Activated CD8-positive, alpha-beta memory T cell treated with anti-CD3 and anti-CD28 coated beads for 48 hours (primary cell): ENCODE results near the gene HRH3.

Experiments used
- DNase-seq, 3 experiments: peaks; one replicate each; pipeline ENCODE4 v3.0.0-alpha.2; 2020; ENCODE audit warnings: low read depth in 2 of 3, low spot score in 2 of 3

HRH3 gene

DNA sequence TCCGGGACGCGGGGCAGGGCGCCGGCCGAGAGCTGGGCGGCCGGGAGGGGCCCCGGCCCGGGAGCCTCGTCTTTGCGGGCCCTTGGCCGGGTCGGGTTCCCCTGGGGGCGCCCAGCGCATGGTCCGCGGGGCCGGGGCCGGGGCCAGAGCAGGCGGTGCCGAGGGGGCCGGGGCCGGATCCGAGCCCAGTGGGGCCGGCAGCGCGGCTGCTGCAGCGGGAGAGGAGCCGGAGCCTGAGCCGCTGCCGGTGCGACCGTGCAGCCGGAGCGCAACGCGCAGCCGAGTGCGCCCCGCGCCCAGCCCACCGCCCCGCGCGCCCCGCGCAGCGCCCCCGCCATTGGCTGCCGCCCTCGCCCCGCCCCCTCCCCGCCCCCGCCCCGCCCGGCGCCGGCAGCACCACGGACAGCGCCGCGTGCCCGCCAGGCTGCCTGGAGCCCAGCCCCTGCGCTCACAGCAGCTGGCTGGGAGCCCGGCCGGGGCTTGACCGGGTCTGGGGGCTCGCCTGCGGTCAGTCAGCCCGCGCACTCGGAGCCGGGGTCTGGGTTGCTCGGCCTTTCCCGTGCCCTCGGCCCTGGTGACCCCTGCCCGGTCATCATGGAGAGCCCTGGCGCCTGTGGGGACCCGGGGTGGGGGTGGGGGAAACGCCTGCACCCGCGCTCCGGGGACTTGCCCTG is at the start of gene HRH3:
TSS of gene HRH3 (minus strand) at position 287 of the 674 bp plus-strand sequence. CDS start 308 bp downstream, outside the sequence.
- DNase-seq: peak in 1 of 3 experiments; percentile 18

DNA sequence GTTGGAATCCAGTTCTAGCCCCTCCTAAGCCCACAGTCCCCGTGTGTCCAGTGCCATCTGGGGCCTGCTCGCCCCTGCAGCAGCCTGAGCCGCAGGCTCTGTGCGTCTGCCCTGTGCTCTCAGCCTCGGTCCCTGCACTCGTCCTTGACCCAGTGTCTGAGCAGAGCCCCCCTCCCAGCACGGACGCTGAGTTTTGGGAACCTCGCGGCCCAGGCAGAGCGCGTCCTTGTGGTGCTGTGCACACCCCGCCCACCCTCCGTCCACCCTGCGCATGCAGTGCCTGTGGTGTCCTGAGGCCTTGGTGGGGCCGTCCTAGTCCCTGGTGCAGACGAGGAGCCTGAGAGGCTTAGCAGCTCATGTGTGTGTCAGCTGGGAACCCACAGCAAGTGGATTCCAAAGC is 49.8 kb upstream of the HRH3 start:
- DNase-seq: no peak

DNA sequence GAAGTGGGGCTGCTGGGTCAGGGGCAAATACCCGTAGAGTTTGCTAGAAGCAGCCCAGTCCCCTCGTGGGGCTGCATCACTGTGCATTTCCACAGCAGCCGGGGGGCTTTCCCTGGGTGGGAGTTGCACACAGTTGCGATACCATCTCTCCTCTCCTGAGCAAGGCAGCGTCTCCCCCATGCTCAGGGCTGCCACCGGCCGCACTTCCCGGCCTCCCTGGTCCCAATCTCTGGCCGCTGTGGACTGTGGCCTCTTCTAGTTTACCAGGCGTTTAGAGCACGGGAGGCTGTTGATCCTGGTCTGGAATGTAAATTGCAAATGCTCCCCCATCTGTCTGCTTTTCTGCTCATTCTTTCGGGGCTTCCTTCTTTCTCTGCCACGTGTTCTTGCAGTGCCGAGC is 49.3 kb upstream of the HRH3 start:
- no peak for DNase-seq

DNA sequence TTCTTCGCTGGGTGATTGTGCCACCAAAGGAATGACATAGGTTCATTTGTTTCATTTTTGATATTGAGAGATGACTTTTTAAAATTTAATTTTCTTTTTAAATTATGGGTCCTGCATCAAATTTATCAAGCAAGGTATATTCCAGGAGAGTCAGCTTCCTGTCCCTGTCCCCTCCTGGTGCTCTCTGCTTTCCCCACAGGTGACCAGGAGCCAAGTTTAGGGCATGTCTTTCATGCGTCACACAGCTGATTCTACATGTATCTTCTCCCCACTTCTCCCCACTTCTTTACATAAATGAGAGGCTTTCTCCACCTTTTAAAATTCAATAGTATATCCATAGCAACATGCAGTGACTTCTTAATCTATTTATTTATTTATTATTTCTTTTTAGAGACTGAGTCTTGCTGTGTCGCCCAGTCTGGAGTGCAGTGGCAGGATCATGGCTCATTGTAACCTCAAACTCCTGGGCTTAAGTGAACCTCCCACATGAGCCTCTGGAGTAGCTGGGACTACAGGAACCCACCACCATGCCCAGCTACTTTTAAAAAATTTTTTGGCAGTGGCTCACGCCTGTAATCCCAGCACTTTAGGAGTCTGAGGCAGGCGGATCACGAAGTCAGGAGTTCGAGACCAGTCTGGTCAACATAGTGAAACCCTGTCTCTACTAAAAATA is 48.3 kb upstream of the HRH3 start:
- no peak for DNase-seq

GRCh38 chr20:62267543-62267942 is 47.5 kb upstream of the HRH3 start:
- no peak for DNase-seq

GRCh38 chr20:62266851-62267250 is 46.8 kb upstream of the HRH3 start:
- DNase-seq: no peak

DNA sequence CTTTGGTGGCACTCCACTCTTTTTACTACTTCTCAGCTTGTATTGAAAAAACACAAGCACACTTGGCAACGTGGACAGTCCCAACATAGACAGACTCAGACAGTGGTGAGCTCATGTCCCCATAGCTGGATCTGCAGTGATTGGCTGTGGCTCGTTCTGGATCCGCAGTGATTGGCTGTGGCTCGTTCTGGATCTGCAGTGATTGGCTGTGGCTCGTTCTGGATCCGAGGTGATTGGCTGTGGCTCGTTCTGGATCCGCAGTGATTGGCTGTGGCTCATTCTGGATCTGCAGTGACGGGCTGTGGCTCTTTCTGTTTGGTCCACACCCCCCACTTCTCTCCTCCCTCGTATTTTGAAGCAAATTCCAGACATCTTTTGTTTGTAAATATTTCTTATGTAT is 46.3 kb upstream of the HRH3 start:
- no peak for DNase-seq

GRCh38 chr20:62265365-62265764 is 45.3 kb upstream of the HRH3 start:
- no peak for DNase-seq

DNA sequence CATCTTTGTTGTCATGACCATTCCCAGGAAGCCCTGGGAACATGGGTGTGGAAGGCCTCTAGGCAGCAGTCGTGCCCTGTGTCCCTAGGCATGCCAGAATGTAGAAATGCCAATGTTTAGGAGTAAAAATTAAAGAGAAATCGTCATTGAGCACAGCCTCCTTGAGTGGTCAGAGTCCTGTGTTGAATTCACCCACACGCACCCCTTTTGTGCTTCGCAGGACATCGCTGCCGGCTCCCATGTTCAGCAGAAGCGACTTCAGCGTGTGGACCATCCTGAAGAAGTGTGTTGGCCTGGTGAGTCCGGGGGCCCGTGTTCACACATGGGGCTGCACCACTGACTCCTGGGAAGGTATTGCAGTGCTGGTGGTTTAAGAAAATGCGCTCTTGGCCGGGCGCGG is 43.3 kb upstream of the HRH3 start:
- no peak for DNase-seq

DNA sequence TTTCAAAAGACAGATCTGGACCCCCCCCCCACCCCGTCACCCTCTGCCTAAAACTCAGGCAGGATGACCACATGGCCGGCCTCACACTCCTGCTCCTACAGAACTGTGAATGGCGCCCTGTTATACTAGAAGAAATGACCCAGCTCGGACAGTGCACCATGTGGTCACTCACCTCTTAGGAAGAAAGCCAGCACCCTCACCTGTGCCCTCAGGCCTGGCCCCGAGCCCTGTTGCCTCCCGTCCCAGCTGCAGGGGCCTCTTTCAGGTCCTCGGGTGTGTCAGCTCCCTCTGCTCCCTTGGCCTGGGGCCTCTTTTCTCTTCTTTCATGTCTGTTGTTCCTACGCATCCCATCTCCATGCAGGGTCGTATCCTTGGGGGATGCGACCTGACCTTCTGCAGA is 42.0 kb upstream of the HRH3 start:
- DNase-seq: no peak

GRCh38 chr20:62259294-62259565 is 39.2 kb upstream of the HRH3 start:
- no peak for DNase-seq

- DNase-seq: no peak
Measured at GRCh38 chr20:62258499-62259293, 38.6 kb upstream of the HRH3 start.

DNA sequence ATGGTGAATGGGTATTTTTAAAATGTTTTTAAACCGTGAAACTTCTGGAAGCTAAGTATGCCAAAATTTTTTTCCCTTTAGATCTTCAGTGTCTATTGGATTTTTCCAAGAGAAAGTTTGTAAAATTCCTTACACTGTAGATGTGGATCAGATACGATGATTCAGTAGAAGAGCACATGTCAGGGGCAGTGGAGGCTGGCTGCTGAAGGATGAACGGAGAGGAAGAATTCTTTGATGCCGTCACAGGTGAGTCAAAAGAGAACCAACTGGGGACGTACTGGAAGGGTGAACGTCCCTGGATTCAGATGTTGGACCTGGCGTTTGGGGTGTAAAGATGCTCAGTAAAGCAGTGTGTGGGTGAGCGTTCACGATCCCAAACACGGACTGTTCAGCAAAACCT is 35.9 kb upstream of the HRH3 start:
- DNase-seq: no peak

GRCh38 chr20:62254021-62254724 is 34.1 kb upstream of the HRH3 start:
- DNase-seq: no peak

DNA sequence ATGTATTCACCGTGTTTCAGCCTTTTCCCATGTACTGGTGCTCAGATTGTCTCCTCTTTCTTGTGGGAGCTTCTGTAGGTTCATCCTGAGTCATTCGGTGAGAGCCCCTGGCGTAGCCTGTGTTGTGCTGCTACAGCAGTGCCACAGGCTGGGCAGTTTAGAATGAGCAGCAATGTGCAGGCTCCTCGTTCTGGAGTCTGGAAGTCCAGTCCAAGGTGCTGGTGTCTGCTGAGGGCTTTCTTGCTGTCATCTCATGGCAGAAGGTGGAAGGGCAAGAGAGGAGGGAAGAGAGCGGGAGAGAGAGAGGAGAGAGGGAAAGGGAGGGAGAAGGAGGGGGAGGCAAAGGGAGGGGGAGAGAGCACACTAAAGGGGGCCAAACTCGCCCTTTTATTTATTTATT is 33.3 kb upstream of the HRH3 start:
- no peak for DNase-seq

GRCh38 chr20:62252342-62252966 is 32.4 kb upstream of the HRH3 start:
- no peak for DNase-seq

- DNase-seq: no peak
Measured at GRCh38 chr20:62248890-62249560, 28.9 kb upstream of the HRH3 start.

- no peak for DNase-seq
Measured at GRCh38 chr20:62246872-62247652, 27.0 kb upstream of the HRH3 start.

- no peak for DNase-seq
Measured at GRCh38 chr20:62246431-62246830, 26.4 kb upstream of the HRH3 start.

- no peak for DNase-seq
Measured at GRCh38 chr20:62245911-62246280, 25.8 kb upstream of the HRH3 start.
